HG02870 (cell line): ENCODE measurements around the gene DMBX1.

Experiments used
- ATAC-seq: cut with Tn5 transposase; IDR thresholded peaks from one replicate; pipeline ENCODE4 v1.9.1; 2021; ENCODE audit warnings: mild to moderate bottlenecking, moderate library complexity; ENCODE audit not compliant: unreplicated experiment

The DMBX1 gene

GRCh38 chr1:46522969-46523320 lies 33.3 kb downstream of the DMBX1 start:
- no peak for ATAC-seq

GRCh38 chr1:46523496-46524353 lies 34.1 kb downstream of the DMBX1 start:
- ATAC-seq: no peak

DNA sequence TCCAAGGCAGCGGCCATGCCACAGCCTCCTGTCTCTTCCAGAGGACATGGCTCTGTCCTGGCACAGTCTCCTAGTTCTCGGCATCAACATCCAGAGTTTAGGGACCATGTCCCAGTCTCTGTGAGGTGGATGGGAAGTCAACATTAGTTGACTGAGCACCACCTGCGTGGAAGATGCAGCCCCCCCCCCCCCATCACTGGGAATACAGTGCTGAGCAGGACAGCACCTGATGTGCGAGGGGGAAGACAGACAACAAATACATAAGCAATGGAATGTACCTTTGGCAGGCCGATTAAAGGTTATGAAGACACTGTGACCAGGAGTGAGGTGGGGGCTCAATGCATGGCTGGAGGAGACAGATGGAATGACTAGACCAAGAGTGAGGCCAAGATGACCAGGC lies 35.2 kb downstream of the DMBX1 start:
- no peak for ATAC-seq

DNA sequence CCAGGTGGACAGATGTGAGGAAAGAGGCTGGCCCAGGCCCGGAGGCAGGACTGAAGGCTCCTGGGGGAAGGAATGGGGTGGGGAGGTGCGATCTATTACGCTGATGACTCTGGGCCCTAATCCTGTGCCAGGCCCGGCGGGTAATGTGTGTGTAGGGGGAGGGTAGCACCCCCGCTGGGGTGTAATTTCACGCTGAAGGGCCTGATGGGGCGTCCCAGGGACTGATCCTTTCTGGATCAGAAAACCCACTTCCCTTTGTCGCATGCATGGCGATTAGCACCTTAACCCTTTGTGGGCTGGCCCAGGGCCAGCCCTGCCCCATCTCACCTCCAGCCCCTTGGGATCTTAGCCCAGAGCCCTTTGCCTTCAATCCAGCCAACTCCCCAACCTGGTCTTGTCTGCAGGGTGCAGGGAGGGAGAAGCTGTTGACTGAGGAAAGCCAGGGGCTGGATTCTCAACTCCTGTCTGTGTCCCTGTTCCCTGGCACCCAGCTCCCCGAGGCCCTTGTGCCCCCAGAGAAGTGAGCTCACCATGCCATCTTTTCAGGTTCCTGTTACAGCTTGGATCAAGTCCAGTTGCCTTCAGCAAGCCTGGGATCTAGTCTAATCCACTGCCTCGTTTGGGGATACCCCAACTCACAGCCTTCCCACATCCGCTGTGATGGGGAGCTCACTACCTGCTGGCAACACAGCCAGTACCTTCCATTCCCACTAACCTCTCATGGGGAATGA lies 35.8 kb downstream of the DMBX1 start:
- no peak for ATAC-seq

GRCh38 chr1:46526013-46526690 lies 36.5 kb downstream of the DMBX1 start:
- no peak for ATAC-seq

- ATAC-seq: no peak
Observed at GRCh38 chr1:46526691-46527291, 37.2 kb downstream of the DMBX1 start.

- peak; percentile 66 for ATAC-seq
Observed at GRCh38 chr1:46527474-46528296, 38.0 kb downstream of the DMBX1 start.

DNA sequence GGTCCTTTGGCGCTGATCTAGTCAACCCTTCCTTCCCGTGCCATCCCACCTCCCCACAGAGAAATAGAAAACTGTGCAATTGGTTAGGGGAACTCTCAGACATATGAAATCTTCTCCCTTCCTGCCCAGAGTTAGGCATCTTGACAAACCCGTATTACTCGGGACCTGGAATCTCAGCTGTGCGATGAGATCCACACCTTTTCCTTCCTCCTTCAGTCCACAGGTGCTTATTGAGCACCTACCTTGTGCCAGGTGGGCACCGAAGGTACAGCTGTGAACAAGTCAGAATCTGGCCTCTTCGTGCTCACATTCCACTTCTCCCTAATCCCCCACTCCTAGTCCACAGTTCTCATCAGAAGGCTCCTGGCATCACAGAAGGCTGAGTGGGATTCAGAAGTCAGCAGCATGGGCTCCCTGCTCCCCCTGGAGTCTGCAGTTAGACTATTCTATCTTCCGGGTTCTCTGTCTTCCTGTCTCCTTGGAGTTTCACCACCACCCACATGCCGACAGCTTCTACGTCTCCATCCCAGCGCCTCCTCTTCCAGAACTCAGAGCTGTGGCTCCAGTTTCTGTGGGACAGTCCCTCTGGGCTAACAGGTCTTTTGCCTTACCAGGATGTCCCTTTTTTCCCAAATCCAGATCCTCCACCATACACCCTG lies 38.8 kb downstream of the DMBX1 start:
- no peak for ATAC-seq

DNA sequence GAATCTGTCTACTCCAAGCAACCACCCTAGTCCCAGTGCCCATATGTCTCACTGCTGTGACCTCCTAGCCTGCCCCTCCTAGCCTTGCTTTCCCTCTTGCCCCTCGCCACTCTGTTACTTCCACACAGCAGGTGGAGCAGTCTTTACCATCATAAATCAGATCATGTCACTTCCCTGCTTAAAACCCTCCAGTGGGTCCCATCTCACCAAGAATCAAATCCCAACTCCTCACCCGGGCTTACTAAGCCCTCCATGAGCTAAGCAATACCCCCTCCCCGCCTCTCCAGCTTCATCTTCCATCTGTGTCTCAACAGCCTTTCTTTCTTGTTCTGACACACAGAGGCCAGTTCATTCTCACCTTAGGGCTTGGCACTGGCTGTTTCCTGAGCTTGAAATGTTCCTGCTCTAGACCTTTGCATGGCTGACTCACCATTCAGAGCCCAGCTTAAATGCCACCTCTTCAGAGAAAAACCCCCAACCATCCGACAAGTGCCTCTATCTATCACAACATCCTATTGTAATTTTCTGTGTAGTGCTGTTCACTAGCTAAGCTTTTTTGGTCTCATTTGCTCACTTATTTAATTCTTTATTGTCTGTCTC lies 39.5 kb downstream of the DMBX1 start:
- ATAC-seq: no peak

GRCh38 chr1:46530311-46530710 lies 40.7 kb downstream of the DMBX1 start:
- ATAC-seq: no peak

DNA sequence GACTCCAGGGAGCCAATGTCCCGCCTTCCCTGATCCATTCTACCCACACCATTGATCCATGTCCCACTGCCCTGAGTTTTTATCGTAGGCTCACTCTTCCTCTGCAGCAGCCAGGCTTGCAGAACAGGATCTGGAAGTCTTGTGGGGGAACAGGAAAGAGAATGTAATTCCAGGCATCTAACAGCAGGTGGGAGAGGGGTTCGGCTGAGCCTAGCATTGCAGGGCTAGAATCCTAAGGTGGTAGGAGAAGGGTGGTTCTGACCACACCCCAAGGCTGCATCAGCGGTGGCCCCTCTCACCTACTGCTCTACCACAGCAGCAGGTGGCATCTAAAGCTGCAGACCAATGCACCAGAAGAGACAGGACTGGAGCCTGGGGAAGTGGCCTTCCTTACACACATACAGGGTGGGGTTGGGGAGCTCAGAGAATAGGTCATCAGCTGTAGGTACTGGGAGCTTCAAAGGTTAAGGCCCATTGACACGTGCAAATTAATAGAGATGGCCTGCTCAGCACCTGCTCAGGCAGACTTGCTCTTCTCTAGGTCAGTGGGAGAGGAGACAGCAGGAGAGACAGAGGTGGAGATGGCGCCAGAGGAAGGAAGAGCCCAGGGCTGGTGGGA lies 41.3 kb downstream of the DMBX1 start:
- ATAC-seq: no peak

- no peak for ATAC-seq
Observed at GRCh38 chr1:46532095-46532494, 42.5 kb downstream of the DMBX1 start.

- no peak for ATAC-seq
Observed at GRCh38 chr1:46532498-46533178, 43.0 kb downstream of the DMBX1 start.

DNA sequence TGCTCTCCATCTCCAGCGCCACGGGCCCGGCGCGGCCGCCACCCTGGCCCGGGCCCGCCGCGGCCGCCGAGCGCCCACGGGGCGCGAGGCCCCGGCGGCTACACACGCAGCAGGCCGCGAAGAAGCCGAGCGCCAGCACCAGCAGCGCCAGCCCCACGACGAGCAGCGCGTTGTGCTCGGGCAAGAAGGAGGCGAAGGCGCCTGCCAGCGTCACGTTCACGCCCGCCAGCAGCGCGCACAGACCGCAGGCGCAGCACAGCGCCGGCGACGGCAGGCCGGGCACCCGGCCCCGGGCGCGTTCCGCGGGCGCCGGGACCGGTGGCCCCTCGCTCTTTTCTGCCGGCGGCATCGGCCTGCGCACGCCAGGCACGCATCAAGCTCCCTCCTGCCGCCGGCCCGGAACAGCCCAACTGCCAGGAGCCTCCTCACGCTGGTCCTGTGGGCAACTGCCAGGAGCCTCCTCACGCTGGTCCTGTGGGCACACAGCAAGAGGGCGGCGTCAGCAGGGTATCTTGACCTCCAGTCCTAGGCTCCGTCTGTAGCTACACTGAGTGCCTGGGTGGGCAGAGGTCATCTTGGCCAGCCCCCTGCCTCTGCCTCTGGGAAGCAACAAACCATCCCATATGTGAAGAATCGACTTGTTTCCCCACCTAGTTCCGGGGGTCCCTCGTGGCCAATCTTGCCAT lies 43.7 kb downstream of the DMBX1 start:
- no peak for ATAC-seq

- no peak for ATAC-seq
Observed at GRCh38 chr1:46535063-46535462, 45.4 kb downstream of the DMBX1 start.

- ATAC-seq: no peak
Observed at GRCh38 chr1:46536527-46536926, 46.9 kb downstream of the DMBX1 start.

DNA sequence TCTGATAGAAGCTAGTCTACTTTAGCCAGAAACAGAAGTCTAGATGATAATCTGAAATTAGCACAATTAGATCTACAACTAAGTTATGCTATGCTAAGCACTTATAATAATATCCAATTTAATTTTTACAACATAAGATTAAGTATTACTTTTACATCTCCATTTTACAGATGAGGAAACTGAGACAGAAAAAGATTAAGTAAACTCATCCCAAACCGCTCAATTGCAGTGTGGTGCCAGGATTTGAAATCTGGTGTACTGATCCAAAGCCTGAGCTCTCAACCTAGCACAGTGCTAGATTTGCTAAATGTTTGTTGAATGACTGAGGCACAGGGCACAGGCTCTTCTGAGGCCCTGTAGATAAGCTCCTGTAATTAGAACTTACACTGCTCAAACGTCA lies 48.0 kb downstream of the DMBX1 start:
- no peak for ATAC-seq

GRCh38 chr1:46538147-46538546 lies 48.5 kb downstream of the DMBX1 start:
- no peak for ATAC-seq
